ENCODE measurements around the gene DUS2. TPM values are rescaled to one million over a fixed set of nuclear protein-coding genes. Genes with fewer than 3 reads are reported as not detected.

The DUS2 gene
- total and polyA plus RNA-seq, 9 of the 15 experiments (the other 6 are each of a cell fraction or from before 2014, with no cell fraction given) = 5.8 to 22.5 (median 20.6) TPM

DNA sequence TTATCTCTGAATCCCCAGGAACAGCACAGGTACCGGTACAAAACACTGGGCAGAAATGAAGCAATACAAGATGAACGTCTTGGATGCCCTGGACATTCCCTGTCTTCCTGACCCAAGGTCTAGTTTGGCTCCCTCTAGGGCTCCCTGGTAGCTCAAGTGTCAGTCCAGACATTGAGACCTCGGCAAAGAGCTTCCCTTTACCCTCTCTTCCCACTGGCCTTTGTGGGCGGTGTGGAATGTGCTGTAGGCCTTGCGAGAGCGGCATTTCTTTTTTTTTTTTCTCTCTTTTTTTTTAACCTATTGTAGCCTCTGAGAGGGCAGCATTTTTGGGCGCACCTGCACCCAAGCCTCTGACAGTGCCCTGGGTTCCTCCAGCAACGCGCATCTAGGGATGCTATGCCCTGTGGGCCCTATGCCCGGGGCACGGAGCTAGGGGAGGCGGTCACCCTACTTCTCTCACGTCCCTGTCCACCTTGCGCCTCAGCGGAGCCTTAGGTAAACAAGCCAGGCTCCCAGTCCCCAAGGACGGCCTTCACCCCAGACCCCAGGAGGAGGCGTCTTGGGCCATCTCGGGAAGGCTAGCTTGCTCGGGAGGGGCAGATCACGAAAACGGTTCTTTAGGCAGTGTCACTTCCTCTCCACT is 60.9 kb downstream of the DUS2 start:
- ATAC-seq (no peak), FAIRE-seq (no peak), DNase-seq (ENCODE audit: extremely low read depth in 1 of 4, low spot score in 3 of 4) (peak in 1 of 4 experiments; percentile 34)
- no peaks in the 10 kb centered on the region for H4K20me1 ChIP-seq (replicated peaks; ENCODE audit: control insufficient read depth, insufficient read depth, low read length)
- peak overlapping the region; percentile 98 for H3K4me2 ChIP-seq (ENCODE audit: insufficient read depth, low read length)
- intact Hi-C loops (cut with micrococcal nuclease) (no loop called here), in situ Hi-C loops (cut with MboI) (no loop called here)
- peaks cover 41% of the 10 kb centered on the region for H3K79me2 ChIP-seq (ENCODE audit: control insufficient read depth, insufficient read depth, low read length)
- peak overlapping the region; percentile 97 to 98 for H3K9ac ChIP-seq (ENCODE audit: insufficient read depth in 1 of 2, low read depth in 2 of 2, low read length in 2 of 2)
- no peak overlapping the region for H3K4me3 ChIP-seq
- POLR2A ChIA-PET = interaction anchor here (0.6 to 4.0 kb wide), 10 partner anchors 10 to 1320 kb away, joined by 3 to 33 read pairs (median 3); partner anchors contain the start of genes DDX28 and DUS2
- 55% methylated on average over 19 of the region's 21 CpGs for WGBS (ENCODE audit: insufficient coverage, low coverage, missing lambda C conversion rate)
- H3K36me3 ChIP-seq (ENCODE audit: control insufficient read depth, insufficient read depth, low read length) = peaks cover 4% of the 10 kb centered on the region
- H3K9me1 ChIP-seq (ENCODE audit: control insufficient read depth, insufficient read depth, low read length) = no peaks in the 10 kb centered on the region
- peak overlapping the region; percentile 96 for H2AFZ ChIP-seq (ENCODE audit: low read depth, low read length)
- H3K27ac ChIP-seq (ENCODE audit: extremely low read depth, low read depth, low read length) = peak overlapping the region; percentile 97
- no peaks in the 10 kb centered on the region for H3K27me3 ChIP-seq (ENCODE audit: control insufficient read depth in 2 of 2, insufficient read depth in 2 of 2, low read length in 2 of 2)
- BruUV-seq (replicated peaks) = TSS peak; percentile 82
- peaks cover 50 to 51% of the 10 kb centered on the region in 2 experiments for H3K4me1 ChIP-seq (replicated peaks in 1 of 2; ENCODE audit: control insufficient read depth in 2 of 2, insufficient read depth in 2 of 2, low read length in 2 of 2)
- no peaks in the 10 kb centered on the region for H3K9me3 ChIP-seq (replicated peaks; ENCODE audit: control insufficient read depth, insufficient read depth, low read depth, low read length)
- CTCF ChIA-PET (ENCODE audit: low intra/inter-chr PET ratio) = no interaction called here
- TF ChIP-seq BCOR (IDR thresholded peaks at IDR 0.05) = no peak
- TF ChIP-seq ARHGAP35 (IDR thresholded peaks at IDR 0.05; ENCODE audit: partially characterized antibody) = no peak
- no peak for TF ChIP-seq ZNF280B (CRISPR knock-in tag; IDR thresholded peaks at IDR 0.05)
- no peak for TF ChIP-seq PHF21A (IDR thresholded peaks at IDR 0.05; ENCODE audit: borderline replicate concordance, low read depth)
- TF ChIP-seq ZNF316 (IDR thresholded peaks at IDR 0.05) = no peak
- TF ChIP-seq HMGN3 (IDR thresholded peaks at IDR 0.05; ENCODE audit: borderline replicate concordance, extremely low read depth, insufficient read length, low read depth, low read length) = no peak
- TF ChIP-seq, protein P1, sequence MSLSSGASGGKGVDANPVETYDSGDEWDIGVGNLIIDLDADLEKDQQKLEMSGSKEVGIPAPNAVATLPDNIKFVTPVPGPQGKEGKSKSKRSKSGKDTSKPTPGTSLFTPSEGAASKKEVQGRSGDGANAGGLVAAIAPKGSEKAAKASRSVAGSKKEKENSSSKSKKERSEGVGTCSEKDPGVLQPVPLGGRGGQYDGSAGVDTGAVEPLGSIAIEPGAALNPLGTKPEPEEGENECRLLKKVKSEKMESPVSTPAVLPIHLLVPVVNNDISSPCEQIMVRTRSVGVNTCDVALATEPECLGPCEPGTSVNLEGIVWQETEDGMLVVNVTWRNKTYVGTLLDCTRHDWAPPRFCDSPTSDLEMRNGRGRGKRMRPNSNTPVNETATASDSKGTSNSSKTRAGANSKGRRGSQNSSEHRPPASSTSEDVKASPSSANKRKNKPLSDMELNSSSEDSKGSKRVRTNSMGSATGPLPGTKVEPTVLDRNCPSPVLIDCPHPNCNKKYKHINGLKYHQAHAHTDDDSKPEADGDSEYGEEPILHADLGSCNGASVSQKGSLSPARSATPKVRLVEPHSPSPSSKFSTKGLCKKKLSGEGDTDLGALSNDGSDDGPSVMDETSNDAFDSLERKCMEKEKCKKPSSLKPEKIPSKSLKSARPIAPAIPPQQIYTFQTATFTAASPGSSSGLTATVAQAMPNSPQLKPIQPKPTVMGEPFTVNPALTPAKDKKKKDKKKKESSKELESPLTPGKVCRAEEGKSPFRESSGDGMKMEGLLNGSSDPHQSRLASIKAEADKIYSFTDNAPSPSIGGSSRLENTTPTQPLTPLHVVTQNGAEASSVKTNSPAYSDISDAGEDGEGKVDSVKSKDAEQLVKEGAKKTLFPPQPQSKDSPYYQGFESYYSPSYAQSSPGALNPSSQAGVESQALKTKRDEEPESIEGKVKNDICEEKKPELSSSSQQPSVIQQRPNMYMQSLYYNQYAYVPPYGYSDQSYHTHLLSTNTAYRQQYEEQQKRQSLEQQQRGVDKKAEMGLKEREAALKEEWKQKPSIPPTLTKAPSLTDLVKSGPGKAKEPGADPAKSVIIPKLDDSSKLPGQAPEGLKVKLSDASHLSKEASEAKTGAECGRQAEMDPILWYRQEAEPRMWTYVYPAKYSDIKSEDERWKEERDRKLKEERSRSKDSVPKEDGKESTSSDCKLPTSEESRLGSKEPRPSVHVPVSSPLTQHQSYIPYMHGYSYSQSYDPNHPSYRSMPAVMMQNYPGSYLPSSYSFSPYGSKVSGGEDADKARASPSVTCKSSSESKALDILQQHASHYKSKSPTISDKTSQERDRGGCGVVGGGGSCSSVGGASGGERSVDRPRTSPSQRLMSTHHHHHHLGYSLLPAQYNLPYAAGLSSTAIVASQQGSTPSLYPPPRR (CRISPR knock-in tag; IDR thresholded peaks at IDR 0.05; ENCODE audit: borderline replicate concordance) = peak; percentile 16; the same call in 1 of the 2 replicates
- 0 out of 2 replicates have a peak, but pooled peaks have one; percentile 29 for TF ChIP-seq ELF1 (tag; IDR thresholded peaks at IDR 0.05)
- no peak for TF ChIP-seq ZFP30 (CRISPR knock-in tag; IDR thresholded peaks at IDR 0.05; ENCODE audit: borderline replicate concordance)
